ENCODE measurements around the gene INSIG1. TPM values are rescaled to one million over a fixed set of nuclear protein-coding genes. Genes with fewer than 3 reads are reported as not detected.

INSIG1 gene
- 109 TPM for total RNA-seq

- peak; percentile 88 for DNase-seq
Observed at GRCh38 chr7:155297517-155298287, at the start of gene INSIG1. Gene INSIG1, plus strand, starts transcription at chr7:155297878. Its CDS starts 408 bp downstream, at chr7:155298286.

- DNase-seq: no peak
Observed at GRCh38 chr7:155248366-155248756, 49.3 kb upstream of the INSIG1 start.

- no peak for DNase-seq
Observed at GRCh38 chr7:155251831-155252230, 45.8 kb upstream of the INSIG1 start.

GRCh38 chr7:155252444-155252887 lies 45.2 kb upstream of the INSIG1 start:
- no peak for DNase-seq

- no peak for DNase-seq
Observed at GRCh38 chr7:155252892-155253501, 44.7 kb upstream of the INSIG1 start.

- DNase-seq: no peak
Observed at GRCh38 chr7:155254018-155254417, 43.7 kb upstream of the INSIG1 start.

- DNase-seq: no peak
Observed at GRCh38 chr7:155255071-155255470, 42.6 kb upstream of the INSIG1 start.

GRCh38 chr7:155255621-155256020 lies 42.1 kb upstream of the INSIG1 start:
- DNase-seq: no peak

- DNase-seq: no peak
Observed at GRCh38 chr7:155256081-155256760, 41.5 kb upstream of the INSIG1 start.

- no peak for DNase-seq
Observed at GRCh38 chr7:155256761-155257481, 40.8 kb upstream of the INSIG1 start.

GRCh38 chr7:155257482-155258225 lies 40.0 kb upstream of the INSIG1 start:
- DNase-seq: no peak

GRCh38 chr7:155258226-155258560 lies 39.5 kb upstream of the INSIG1 start:
- no peak for DNase-seq

GRCh38 chr7:155259866-155260497 lies 37.7 kb upstream of the INSIG1 start:
- DNase-seq: no peak

GRCh38 chr7:155260498-155260872 lies 37.2 kb upstream of the INSIG1 start:
- DNase-seq: no peak

- DNase-seq: no peak
Observed at GRCh38 chr7:155261031-155261985, 36.4 kb upstream of the INSIG1 start.

GRCh38 chr7:155262031-155262430 lies 35.6 kb upstream of the INSIG1 start:
- DNase-seq: no peak

- DNase-seq: no peak
Observed at GRCh38 chr7:155263051-155263450, 34.6 kb upstream of the INSIG1 start.

- DNase-seq: no peak
Observed at GRCh38 chr7:155263581-155264143, 34.0 kb upstream of the INSIG1 start.

- no peak for DNase-seq
Observed at GRCh38 chr7:155265144-155265543, 32.5 kb upstream of the INSIG1 start.

- DNase-seq: no peak
Observed at GRCh38 chr7:155265961-155266360, 31.7 kb upstream of the INSIG1 start.

Measured in occipital lobe (tissue), 2 donors.